Measurements from ENCODE around the gene SUMO2.

Gene SUMO2

GRCh38 chr17:75155191-75155601, 27.6 kb downstream of the SUMO2 start:
- no peak for ATAC-seq
- TF ChIP-seq ARNTL (CRISPR knock-in tag; IDR thresholded peaks at IDR 0.05; ENCODE audit: borderline replicate concordance, low read depth) = no peak
- TF ChIP-seq TOX (CRISPR knock-in tag; IDR thresholded peaks at IDR 0.05; ENCODE audit: borderline replicate concordance) = no peak
- TF ChIP-seq BACH2 (CRISPR knock-in tag; IDR thresholded peaks at IDR 0.05; ENCODE audit: borderline replicate concordance) = no peak
- no peak for TF ChIP-seq ZNF565 (CRISPR knock-in tag; conservative IDR thresholded peaks at IDR 0.05; ENCODE audit: low read depth)
- no peak for TF ChIP-seq ZFP30 (CRISPR knock-in tag; IDR thresholded peaks at IDR 0.05)
- TF ChIP-seq OSR1 (CRISPR knock-in tag; IDR thresholded peaks at IDR 0.05) = no peak
- TF ChIP-seq ZC3H10 (CRISPR knock-in tag; IDR thresholded peaks at IDR 0.05) = no peak
- no peak for TF ChIP-seq CSRNP3 (CRISPR knock-in tag; IDR thresholded peaks at IDR 0.05)
- TF ChIP-seq ESRRG (CRISPR knock-in tag; IDR thresholded peaks at IDR 0.05) = no peak
- TF ChIP-seq, protein P1, sequence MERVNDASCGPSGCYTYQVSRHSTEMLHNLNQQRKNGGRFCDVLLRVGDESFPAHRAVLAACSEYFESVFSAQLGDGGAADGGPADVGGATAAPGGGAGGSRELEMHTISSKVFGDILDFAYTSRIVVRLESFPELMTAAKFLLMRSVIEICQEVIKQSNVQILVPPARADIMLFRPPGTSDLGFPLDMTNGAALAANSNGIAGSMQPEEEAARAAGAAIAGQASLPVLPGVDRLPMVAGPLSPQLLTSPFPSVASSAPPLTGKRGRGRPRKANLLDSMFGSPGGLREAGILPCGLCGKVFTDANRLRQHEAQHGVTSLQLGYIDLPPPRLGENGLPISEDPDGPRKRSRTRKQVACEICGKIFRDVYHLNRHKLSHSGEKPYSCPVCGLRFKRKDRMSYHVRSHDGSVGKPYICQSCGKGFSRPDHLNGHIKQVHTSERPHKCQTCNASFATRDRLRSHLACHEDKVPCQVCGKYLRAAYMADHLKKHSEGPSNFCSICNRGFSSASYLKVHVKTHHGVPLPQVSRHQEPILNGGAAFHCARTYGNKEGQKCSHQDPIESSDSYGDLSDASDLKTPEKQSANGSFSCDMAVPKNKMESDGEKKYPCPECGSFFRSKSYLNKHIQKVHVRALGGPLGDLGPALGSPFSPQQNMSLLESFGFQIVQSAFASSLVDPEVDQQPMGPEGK (CRISPR knock-in tag; IDR thresholded peaks at IDR 0.05; ENCODE audit: borderline replicate concordance) = no peak
- no peak for TF ChIP-seq CSDC2 (CRISPR knock-in tag; IDR thresholded peaks at IDR 0.05)
- TF ChIP-seq GLIS3 (CRISPR knock-in tag; IDR thresholded peaks at IDR 0.05) = no peak

GRCh38 chr17:75154195-75155106, 28.3 kb downstream of the SUMO2 start, which contains the start of gene JPT1:
JPT1 (minus strand) TSS chr17:75154512; CDS start chr17:75154397, 115 bp downstream.
- TF ChIP-seq ZFP30 (CRISPR knock-in tag; IDR thresholded peaks at IDR 0.05) = no peak; the same call in 1 of the 2 replicates
- TF ChIP-seq, protein P2, sequence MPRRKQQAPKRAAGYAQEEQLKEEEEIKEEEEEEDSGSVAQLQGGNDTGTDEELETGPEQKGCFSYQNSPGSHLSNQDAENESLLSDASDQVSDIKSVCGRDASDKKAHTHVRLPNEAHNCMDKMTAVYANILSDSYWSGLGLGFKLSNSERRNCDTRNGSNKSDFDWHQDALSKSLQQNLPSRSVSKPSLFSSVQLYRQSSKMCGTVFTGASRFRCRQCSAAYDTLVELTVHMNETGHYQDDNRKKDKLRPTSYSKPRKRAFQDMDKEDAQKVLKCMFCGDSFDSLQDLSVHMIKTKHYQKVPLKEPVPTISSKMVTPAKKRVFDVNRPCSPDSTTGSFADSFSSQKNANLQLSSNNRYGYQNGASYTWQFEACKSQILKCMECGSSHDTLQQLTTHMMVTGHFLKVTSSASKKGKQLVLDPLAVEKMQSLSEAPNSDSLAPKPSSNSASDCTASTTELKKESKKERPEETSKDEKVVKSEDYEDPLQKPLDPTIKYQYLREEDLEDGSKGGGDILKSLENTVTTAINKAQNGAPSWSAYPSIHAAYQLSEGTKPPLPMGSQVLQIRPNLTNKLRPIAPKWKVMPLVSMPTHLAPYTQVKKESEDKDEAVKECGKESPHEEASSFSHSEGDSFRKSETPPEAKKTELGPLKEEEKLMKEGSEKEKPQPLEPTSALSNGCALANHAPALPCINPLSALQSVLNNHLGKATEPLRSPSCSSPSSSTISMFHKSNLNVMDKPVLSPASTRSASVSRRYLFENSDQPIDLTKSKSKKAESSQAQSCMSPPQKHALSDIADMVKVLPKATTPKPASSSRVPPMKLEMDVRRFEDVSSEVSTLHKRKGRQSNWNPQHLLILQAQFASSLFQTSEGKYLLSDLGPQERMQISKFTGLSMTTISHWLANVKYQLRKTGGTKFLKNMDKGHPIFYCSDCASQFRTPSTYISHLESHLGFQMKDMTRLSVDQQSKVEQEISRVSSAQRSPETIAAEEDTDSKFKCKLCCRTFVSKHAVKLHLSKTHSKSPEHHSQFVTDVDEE (CRISPR knock-in tag; IDR thresholded peaks at IDR 0.05) = peak; percentile 58
- peak; percentile 66; the same call in 1 of the 2 replicates for TF ChIP-seq ZC3H10 (CRISPR knock-in tag; IDR thresholded peaks at IDR 0.05)
- TF ChIP-seq RARB (CRISPR knock-in tag; IDR thresholded peaks at IDR 0.05) = no peak
- TF ChIP-seq ZNF565 (CRISPR knock-in tag; conservative IDR thresholded peaks at IDR 0.05; ENCODE audit: low read depth) = 0 out of 2 replicates have a peak, but pooled peaks have one; percentile 50
- peak; percentile 78; the same call in 1 of the 2 replicates for TF ChIP-seq CSRNP3 (CRISPR knock-in tag; IDR thresholded peaks at IDR 0.05)
- TF ChIP-seq ARNTL (CRISPR knock-in tag; IDR thresholded peaks at IDR 0.05; ENCODE audit: borderline replicate concordance, low read depth) = no peak
- TF ChIP-seq ZFP3 (CRISPR knock-in tag; IDR thresholded peaks at IDR 0.05) = 0 out of 2 replicates have a peak, but pooled peaks have one; percentile 24
- TF ChIP-seq ZNF70 (CRISPR knock-in tag; IDR thresholded peaks at IDR 0.05) = peak; percentile 51
- no peak for TF ChIP-seq PPARA (CRISPR knock-in tag; IDR thresholded peaks at IDR 0.05; ENCODE audit: borderline replicate concordance)
- TF ChIP-seq, protein P1 (CRISPR knock-in tag; IDR thresholded peaks at IDR 0.05; ENCODE audit: borderline replicate concordance) = peak; percentile 49; the same call in 1 of the 2 replicates
- TF ChIP-seq TCF4 (CRISPR knock-in tag; IDR thresholded peaks at IDR 0.05; ENCODE audit: borderline replicate concordance) = no peak
- peak; percentile 97 for TF ChIP-seq GLIS3 (CRISPR knock-in tag; IDR thresholded peaks at IDR 0.05)
- peak; percentile 93 for ATAC-seq

Measured in SK-N-SH treated with all-trans-retinoic acid at 6 μM for 48 hours (cell line).